Activated naive CD8-positive, alpha-beta T cell (primary cell): ENCODE measurements around the gene TNNI3.
"Not testable (repeated sequence)": the region's sequence is repeated elsewhere in the genome, so short reads cannot be mapped to it uniquely, and the experiment has no call there.

ENCODE experiments used
- H3K27ac Mint-ChIP-seq: one replicate; pipeline ENCODE4 v1.8.0; 2021; ENCODE audit warnings: mixed read lengths
- H3K27me3 Mint-ChIP-seq: one replicate; pipeline ENCODE4 v1.8.0; 2021; ENCODE audit warnings: mixed read lengths
- H3K36me3 Mint-ChIP-seq: one replicate; pipeline ENCODE4 v1.8.0; 2021; ENCODE audit warnings: mixed read lengths
- H3K4me1 Mint-ChIP-seq: one replicate; pipeline ENCODE4 v1.8.0; 2021; ENCODE audit warnings: low read depth, mixed read lengths
- H3K4me3 Mint-ChIP-seq: one replicate; pipeline ENCODE4 v1.8.0; 2021; ENCODE audit warnings: mild to moderate bottlenecking, mixed read lengths
- H3K9me3 Mint-ChIP-seq: one replicate; pipeline ENCODE4 v1.8.0; 2021; ENCODE audit warnings: low read depth, mixed read lengths

The TNNI3 gene

GRCh38 chr19:55115446-55116065 lies 42.0 kb downstream of the TNNI3 start:
- H3K9me3 Mint-ChIP-seq = no peaks in the 10 kb centered on the region
- H3K27me3 Mint-ChIP-seq = no peaks in the 10 kb centered on the region
- H3K4me3 Mint-ChIP-seq = peak overlapping the region; percentile 99
- H3K36me3 Mint-ChIP-seq = no peaks in the 10 kb centered on the region
- peak overlapping the region; percentile 89 for H3K27ac Mint-ChIP-seq
- H3K4me1 Mint-ChIP-seq = peaks cover 29% of the 10 kb centered on the region

DNA sequence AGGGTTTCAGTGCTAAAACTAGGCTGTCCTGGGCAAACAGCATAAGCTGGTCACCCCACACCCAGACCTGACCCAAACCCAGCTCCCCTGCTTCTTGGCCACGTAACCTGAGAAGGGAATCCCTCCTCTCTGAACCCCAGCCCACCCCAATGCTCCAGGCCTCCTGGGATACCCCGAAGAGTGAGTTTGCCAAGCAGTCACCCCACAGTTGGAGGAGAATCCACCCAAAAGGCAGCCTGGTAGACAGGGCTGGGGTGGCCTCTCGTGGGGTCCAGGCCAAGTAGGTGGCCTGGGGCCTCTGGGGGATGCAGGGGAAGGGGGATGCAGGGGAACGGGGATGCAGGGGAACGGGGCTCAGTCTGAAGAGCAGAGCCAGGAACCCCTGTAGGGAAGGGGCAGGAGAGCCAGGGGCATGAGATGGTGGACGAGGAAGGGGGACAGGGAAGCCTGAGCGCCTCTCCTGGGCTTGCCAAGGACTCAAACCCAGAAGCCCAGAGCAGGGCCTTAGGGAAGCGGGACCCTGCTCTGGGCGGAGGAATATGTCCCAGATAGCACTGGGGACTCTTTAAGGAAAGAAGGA lies 42.9 kb downstream of the TNNI3 start:
- no peaks in the 10 kb centered on the region for H3K36me3 Mint-ChIP-seq
- H3K27ac Mint-ChIP-seq = no peak overlapping the region
- no peaks in the 10 kb centered on the region for H3K9me3 Mint-ChIP-seq
- peak overlapping the region; percentile 99 for H3K4me3 Mint-ChIP-seq
- peaks cover 29% of the 10 kb centered on the region for H3K4me1 Mint-ChIP-seq
- H3K27me3 Mint-ChIP-seq = no peaks in the 10 kb centered on the region

DNA sequence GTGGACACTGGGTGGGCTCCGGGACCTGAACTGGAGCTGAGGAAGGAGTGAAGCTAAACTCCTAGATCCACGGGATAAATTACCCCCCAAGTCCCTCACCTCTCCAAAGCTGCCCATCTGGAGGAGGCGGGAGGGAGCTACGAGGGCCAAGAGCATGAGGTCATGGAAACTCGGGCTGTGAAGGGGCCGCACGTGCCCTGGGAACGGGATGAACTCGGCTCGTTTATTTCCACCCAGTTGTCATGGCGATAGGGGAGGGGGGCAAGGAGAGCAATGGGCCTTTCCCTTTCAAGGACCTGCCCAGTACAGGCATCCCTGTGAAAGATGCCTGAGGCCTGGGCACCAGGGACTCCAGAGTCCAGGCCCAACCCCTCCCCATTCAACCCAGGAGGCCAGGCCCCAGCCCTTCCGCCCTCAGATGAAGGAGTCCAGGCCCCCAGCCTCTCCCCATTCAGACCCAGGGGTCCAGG lies 43.9 kb downstream of the TNNI3 start:
- no peaks in the 10 kb centered on the region for H3K36me3 Mint-ChIP-seq
- no peaks in the 10 kb centered on the region for H3K27me3 Mint-ChIP-seq
- H3K9me3 Mint-ChIP-seq = no peaks in the 10 kb centered on the region
- H3K4me1 Mint-ChIP-seq = peaks cover 26% of the 10 kb centered on the region
- no peak overlapping the region for H3K4me3 Mint-ChIP-seq
- no peak overlapping the region for H3K27ac Mint-ChIP-seq

- Mint-ChIP-seq H3K9me3 (no peaks in the 10 kb centered on the region), H3K36me3 (no peaks in the 10 kb centered on the region), H3K27me3 (no peaks in the 10 kb centered on the region), H3K4me3 (no peak overlapping the region), H3K4me1 (peaks cover 22% of the 10 kb centered on the region), H3K27ac (no peak overlapping the region)
These were observed 44.6 kb downstream of the TNNI3 start for GRCh38 chr19:55112777-55113569.

DNA sequence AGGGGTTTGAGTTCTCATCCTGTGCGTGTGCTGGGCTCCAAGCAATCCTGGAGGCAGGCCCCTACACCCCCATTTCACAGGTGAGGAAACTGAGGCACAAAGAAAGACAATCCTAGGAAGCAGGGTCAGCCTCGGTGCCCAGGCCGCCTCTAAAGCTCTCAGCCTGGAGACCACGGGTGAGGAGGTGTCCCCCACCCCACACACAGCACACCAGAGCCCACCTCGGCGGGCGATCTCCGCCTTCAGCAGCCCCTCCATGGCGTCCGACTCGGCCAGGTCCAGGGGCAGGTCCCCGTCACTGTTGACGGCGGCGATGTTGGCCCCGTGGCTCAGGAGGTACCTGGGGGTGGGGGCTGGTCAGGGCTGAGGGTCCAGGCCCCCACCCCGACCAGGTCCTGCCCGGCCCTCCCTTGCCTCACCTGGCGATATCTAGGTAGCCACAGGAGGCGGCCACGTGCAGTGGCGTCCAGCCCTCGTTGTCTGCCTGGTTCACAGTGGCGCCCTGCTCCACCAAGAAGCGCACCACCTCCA lies 45.2 kb downstream of the TNNI3 start:
- H3K4me1 Mint-ChIP-seq = peaks cover 18% of the 10 kb centered on the region
- H3K36me3 Mint-ChIP-seq = no peaks in the 10 kb centered on the region

DNA sequence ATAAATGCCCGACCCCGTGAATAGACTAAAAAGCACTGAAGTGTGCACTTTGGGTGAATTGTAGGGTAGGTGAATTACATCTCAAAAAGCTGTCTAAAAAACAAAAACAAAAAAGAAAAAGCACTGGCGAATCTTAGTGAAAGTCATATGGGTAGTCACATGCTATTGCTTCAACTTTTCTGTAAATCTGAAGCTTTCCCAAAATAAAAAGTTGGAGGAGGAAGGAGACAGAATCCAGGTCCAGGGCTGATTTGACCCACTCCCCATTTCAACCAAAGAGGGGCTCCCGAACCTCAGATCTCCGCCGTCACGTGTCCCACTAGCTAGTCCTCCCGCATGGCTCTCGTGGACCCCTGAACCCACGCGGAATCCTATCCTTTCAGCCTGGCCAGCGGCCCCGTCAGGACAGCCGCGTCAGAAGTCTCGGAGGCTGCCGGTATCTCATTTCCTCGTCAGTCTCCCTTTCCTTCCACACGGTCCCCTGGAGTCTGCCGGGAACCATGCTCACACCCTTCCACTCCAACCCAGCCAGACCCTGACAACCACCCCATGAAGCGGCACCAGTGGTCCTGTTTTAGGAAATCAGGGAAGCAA lies 46.2 kb downstream of the TNNI3 start:
- Mint-ChIP-seq H3K27ac (no peak overlapping the region), H3K36me3 (peaks cover 4% of the 10 kb centered on the region), H3K9me3 (no peaks in the 10 kb centered on the region), H3K27me3 (no peaks in the 10 kb centered on the region), H3K4me3 (no peak overlapping the region), H3K4me1 (peaks cover 18% of the 10 kb centered on the region)

More for the DNA sequence above, 45.2 kb downstream of the TNNI3 start:
- no peak overlapping the region for H3K4me3 Mint-ChIP-seq
- no peaks in the 10 kb centered on the region for H3K27me3 Mint-ChIP-seq
- H3K27ac Mint-ChIP-seq = no peak overlapping the region
- no peaks in the 10 kb centered on the region for H3K9me3 Mint-ChIP-seq

GRCh38 chr19:55109527-55110291 lies 47.8 kb downstream of the TNNI3 start:
- Mint-ChIP-seq H3K4me3 (no peak overlapping the region), H3K27me3 (no peaks in the 10 kb centered on the region), H3K4me1 (peaks cover 6% of the 10 kb centered on the region), H3K36me3 (peaks cover 6% of the 10 kb centered on the region), H3K27ac (no peak overlapping the region), H3K9me3 (no peaks in the 10 kb centered on the region)

- H3K36me3 Mint-ChIP-seq = peaks cover 11% of the 10 kb centered on the region
- not testable (repeated sequence) for H3K27ac Mint-ChIP-seq, H3K27me3 Mint-ChIP-seq, H3K4me1 Mint-ChIP-seq, H3K9me3 Mint-ChIP-seq, H3K4me3 Mint-ChIP-seq
These were observed 50.3 kb downstream of the TNNI3 start for GRCh38 chr19:55107252-55107651.

- no peak overlapping the region for H3K27ac Mint-ChIP-seq
- no peaks in the 10 kb centered on the region for H3K27me3 Mint-ChIP-seq
- H3K36me3 Mint-ChIP-seq = peaks cover 13% of the 10 kb centered on the region
- no peak overlapping the region for H3K4me3 Mint-ChIP-seq
- peaks cover 4% of the 10 kb centered on the region for H3K4me1 Mint-ChIP-seq
- no peaks in the 10 kb centered on the region for H3K9me3 Mint-ChIP-seq
These were observed 50.9 kb downstream of the TNNI3 start for GRCh38 chr19:55106591-55106990.

GRCh38 chr19:55105237-55105636 lies 52.3 kb downstream of the TNNI3 start:
- H3K4me1 Mint-ChIP-seq = peaks cover 4% of the 10 kb centered on the region
- H3K27ac Mint-ChIP-seq = no peak overlapping the region
- H3K9me3 Mint-ChIP-seq = no peaks in the 10 kb centered on the region
- no peak overlapping the region for H3K4me3 Mint-ChIP-seq
- H3K27me3 Mint-ChIP-seq = no peaks in the 10 kb centered on the region
- peaks cover 15% of the 10 kb centered on the region for H3K36me3 Mint-ChIP-seq

GRCh38 chr19:55103190-55103589 lies 54.3 kb downstream of the TNNI3 start:
- H3K27me3 Mint-ChIP-seq = no peaks in the 10 kb centered on the region
- H3K4me3 Mint-ChIP-seq = no peak overlapping the region
- H3K27ac Mint-ChIP-seq = no peak overlapping the region
- H3K9me3 Mint-ChIP-seq = no peaks in the 10 kb centered on the region
- H3K36me3 Mint-ChIP-seq = peaks cover 17% of the 10 kb centered on the region
- H3K4me1 Mint-ChIP-seq = peaks cover 4% of the 10 kb centered on the region
